ENCODE results near the gene CR1. TPM values are rescaled to one million over a fixed set of nuclear protein-coding genes. Genes with fewer than 3 reads are reported as not detected.
"Not testable (repeated sequence)": the region's sequence is repeated elsewhere in the genome, so short reads cannot be mapped to it uniquely, and the experiment has no call there.

Gene CR1
- total RNA-seq, 1 donor from 2014 or later = 31.2 TPM

GRCh38 chr1:207579436-207579799, 83.5 kb downstream of the CR1 start:
- DNase-seq (ENCODE audit: low spot score) = no peak

GRCh38 chr1:207581496-207582153, 85.7 kb downstream of the CR1 start:
- DNase-seq (ENCODE audit: low spot score) = no peak

DNA sequence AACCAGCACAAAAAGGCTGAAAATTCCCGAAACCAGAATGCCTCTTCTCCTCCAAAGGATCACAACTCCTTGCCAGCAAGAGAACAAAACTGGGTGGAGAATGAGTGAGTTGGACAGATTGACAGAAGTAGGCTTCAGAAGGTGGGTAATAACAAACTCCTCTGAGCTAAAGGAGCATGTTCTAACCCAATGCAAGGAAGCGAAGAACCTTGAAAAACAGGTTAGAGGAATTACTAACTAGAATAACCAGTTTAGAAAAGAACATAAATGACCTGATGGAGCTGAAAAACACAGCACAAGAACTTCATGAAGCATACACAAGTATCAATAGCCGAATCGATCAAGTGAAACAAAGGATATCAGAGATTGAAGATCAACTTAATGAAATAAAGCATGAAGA, 93.5 kb downstream of the CR1 start:
- DNase-seq (ENCODE audit: low spot score) = not testable (repeated sequence)

- DNase-seq (ENCODE audit: low spot score) = not testable (repeated sequence)
Measured at GRCh38 chr1:207591205-207591604, 95.2 kb downstream of the CR1 start.

DNA sequence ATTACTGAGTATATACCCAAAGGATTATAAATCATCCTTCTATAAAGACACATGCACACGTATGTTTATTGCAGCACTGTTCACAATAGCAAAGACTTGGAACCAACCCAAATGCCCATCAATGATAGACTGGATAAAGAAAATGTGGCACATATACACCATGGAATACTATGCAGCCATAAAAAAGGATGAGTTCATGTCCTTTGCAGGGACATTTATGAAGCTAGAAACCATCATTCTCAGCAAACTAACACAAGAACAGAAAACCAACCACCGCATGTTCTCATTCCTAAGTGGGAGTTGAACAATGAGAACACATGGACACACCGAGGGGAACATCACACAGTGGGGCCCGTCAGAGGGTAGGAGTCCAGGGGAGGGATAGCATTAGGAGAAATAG, 98.1 kb downstream of the CR1 start:
- DNase-seq (ENCODE audit: low spot score) = not testable (repeated sequence)

DNA sequence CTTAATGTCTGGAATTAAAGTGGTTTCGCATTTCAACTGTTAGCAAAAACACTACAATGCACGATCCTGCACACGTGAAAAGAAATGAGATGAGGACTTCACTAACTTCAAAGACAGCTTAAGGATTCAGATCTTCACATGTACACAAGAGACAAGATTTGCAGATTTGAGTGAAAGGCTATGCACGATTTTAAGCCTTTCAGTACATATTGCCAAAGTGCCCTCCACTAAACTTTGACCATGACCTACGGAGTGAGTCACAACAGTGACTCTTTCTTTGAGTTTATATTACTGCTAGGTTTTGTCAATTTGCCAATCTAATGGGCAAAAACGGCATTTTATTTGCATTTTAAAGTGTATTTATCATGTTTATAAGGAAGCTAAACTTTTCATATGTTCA, 107.8 kb downstream of the CR1 start:
- no peak for DNase-seq (ENCODE audit: low spot score)

- DNase-seq (ENCODE audit: low spot score) = no peak
Measured at GRCh38 chr1:207605444-207606361, 109.7 kb downstream of the CR1 start.

GRCh38 chr1:207606362-207606755, 110.4 kb downstream of the CR1 start:
- DNase-seq (ENCODE audit: low spot score) = no peak

DNA sequence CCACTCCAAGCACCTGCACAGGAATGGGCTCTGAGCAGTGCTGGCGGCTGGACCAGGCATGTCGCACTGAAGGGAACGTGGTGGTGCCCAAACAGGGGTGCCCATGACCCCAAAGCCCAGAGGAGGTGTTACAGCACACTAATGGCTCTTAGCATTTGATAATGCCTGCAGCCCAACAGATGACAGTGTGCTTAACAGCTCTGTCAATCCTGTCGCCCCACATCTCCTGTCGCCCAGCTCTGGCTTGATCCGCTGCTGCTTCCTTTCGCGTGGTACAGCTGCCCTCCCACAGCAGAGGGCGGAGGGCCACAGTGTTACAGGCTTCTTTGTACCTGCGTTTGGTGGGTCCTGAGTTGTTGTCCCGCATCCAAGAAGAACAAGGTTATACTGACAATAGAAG, 116.8 kb downstream of the CR1 start:
- no peak for DNase-seq (ENCODE audit: low spot score)

- DNase-seq (ENCODE audit: low spot score) = no peak
Measured at GRCh38 chr1:207619871-207620542, 124.0 kb downstream of the CR1 start.

GRCh38 chr1:207620543-207620893, 124.6 kb downstream of the CR1 start:
- DNase-seq (ENCODE audit: low spot score) = no peak

- not testable (repeated sequence) for DNase-seq (ENCODE audit: low spot score)
Measured at GRCh38 chr1:207625504-207626071, 129.6 kb downstream of the CR1 start.

DNA sequence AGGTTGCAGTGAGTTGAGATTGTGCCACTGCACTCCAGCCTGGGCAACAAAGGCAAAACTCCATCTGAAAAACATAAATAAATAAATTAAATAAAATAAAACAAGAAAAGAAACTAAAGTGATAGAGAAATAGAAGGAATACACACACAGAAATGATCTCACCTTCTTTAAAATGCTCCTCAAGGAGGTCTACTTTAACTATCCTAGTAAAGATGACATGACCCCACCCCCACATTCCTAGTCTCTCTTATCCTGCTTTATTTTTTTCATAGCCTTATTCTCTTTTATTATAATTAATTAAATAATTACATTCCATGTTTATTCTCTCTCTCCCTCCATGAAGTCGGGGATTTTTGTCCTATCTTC, 131.0 kb downstream of the CR1 start:
- no peak for DNase-seq (ENCODE audit: low spot score)

- no peak for DNase-seq (ENCODE audit: low spot score)
Measured at GRCh38 chr1:207627496-207627895, 131.5 kb downstream of the CR1 start.

GRCh38 chr1:207628776-207629175, 132.8 kb downstream of the CR1 start:
- no peak for DNase-seq (ENCODE audit: low spot score)

GRCh38 chr1:207631137-207631536, 135.2 kb downstream of the CR1 start:
- no peak for DNase-seq (ENCODE audit: low spot score)

GRCh38 chr1:207633226-207633625, 137.3 kb downstream of the CR1 start:
- no peak for DNase-seq (ENCODE audit: low spot score)

GRCh38 chr1:207633699-207634289, 137.8 kb downstream of the CR1 start:
- not testable (repeated sequence) for DNase-seq (ENCODE audit: low spot score)

- DNase-seq (ENCODE audit: low spot score) = not testable (repeated sequence)
Measured at GRCh38 chr1:207634293-207634692, 138.3 kb downstream of the CR1 start.

GRCh38 chr1:207635569-207636186, 139.7 kb downstream of the CR1 start:
- DNase-seq (ENCODE audit: low spot score) = not testable (repeated sequence)

All from mesenteric fat pad (tissue), 1 donor.